Endothelial cell of umbilical vein (primary cell): ENCODE data around the gene PLEKHA7. TPM values are rescaled to one million over a fixed set of nuclear protein-coding genes. Genes with fewer than 3 reads are reported as not detected.
"Not testable (repeated sequence)": the region's sequence is repeated elsewhere in the genome, so short reads cannot be mapped to it uniquely, and the experiment has no call there.

Source experiments
- BruUV-seq: library from RNA; stranded (reverse); fragments of 400-500 nt; replicated peaks from 2 replicates; lab custom pipeline; 2021; lab: Mats Ljungman, UMichigan
- CTCF ChIA-PET: fragments of 300-600, 350-600 bp; sonication (Branson Sonifier 250); formaldehyde crosslinking; loops from one replicate; lab custom pipeline; 2021; ENCODE audit warnings: antibody characterized with exemption, inconsistent platforms; lab: Charles Lee
- POLR2A ChIA-PET: fragments of 300-600, 350-600 bp; sonication (Branson Sonifier 250); formaldehyde crosslinking; loops from one replicate; lab custom pipeline; 2021; ENCODE audit warnings: antibody characterized with exemption, inconsistent platforms; lab: Charles Lee
- DNase-seq: peaks from one replicate; pipeline ENCODE4 v3.0.0-alpha.2; 2011; ENCODE audit warnings: low read depth, low spot score
- FAIRE-seq: peaks from 2 replicates; lab custom pipeline; 2011; peaks lifted over from hg19 to GRCh38; lab: Jason Lieb, UNC
- H2AFZ ChIP-seq: 2 replicates; pipeline ENCODE4 v1.6.0; 2012; ENCODE audit warnings: low read depth, low read length, control low read depth, inconsistent platforms
- H3K27ac ChIP-seq: 2 replicates; pipeline ENCODE4 v1.5.1; 2011; ENCODE audit warnings: low read depth, mild to moderate bottlenecking, control low read depth, low read length, moderate library complexity; ENCODE audit not compliant: insufficient read depth
- H3K27me3 ChIP-seq, 2 experiments: 2 replicates each; pipeline versions ENCODE4 v1.6.0 to v1.6.1; 2011; ENCODE audit warnings: low read length in 2 of 2, mixed read lengths in 1 of 2; ENCODE audit not compliant: control insufficient read depth in 2 of 2, insufficient read depth in 2 of 2
- H3K36me3 ChIP-seq, 2 experiments: 2 replicates in 1 of 2; 3 replicates in 1 of 2; pipeline ENCODE4 v1.5.1; 2011; ENCODE audit warnings: low read length in 2 of 2, mild to moderate bottlenecking in 1 of 2, moderate library complexity in 1 of 2; ENCODE audit not compliant: control insufficient read depth in 2 of 2, insufficient read depth in 2 of 2; ENCODE audit errors: extremely low read depth in 1 of 2
- H3K4me1 ChIP-seq: 3 replicates; pipeline ENCODE4 v1.5.1; 2011; ENCODE audit warnings: mild to moderate bottlenecking, low read length; ENCODE audit not compliant: control insufficient read depth, insufficient read depth; ENCODE audit errors: extremely low read depth
- H3K4me2 ChIP-seq: 2 replicates; pipeline ENCODE4 v1.6.1; 2011; ENCODE audit warnings: low read length, control low read depth, mixed read lengths; ENCODE audit not compliant: insufficient read depth
- H3K4me3 ChIP-seq, 3 experiments: fragments of 200-600 bp in 1 of 3; sonication (generic), shearing (Covaris generic) in 1 of 3; replicated peaks in 1 of 3; 2 replicates each; pipeline ENCODE4 v1.5.1; 2011 to 2016; ENCODE audit warnings: control low read depth in 3 of 3, low read length in 3 of 3, mild to moderate bottlenecking in 2 of 3, inconsistent platforms in 1 of 3, low read depth in 1 of 3, moderate library complexity in 1 of 3; ENCODE audit not compliant: insufficient read depth in 1 of 3
- H3K79me2 ChIP-seq: 2 replicates; pipeline ENCODE4 v1.6.0; 2012; ENCODE audit warnings: low read length, inconsistent platforms; ENCODE audit not compliant: control insufficient read depth, insufficient read depth
- H3K9ac ChIP-seq: replicated peaks from 2 replicates; pipeline ENCODE3; 2011; ENCODE audit warnings: low read length, control low read depth; ENCODE audit not compliant: insufficient read depth; ENCODE audit errors: extremely low read depth
- H3K9me1 ChIP-seq: replicated peaks from 3 replicates; pipeline ENCODE4 v1.6.0; 2011; ENCODE audit warnings: mild to moderate bottlenecking, low read length; ENCODE audit not compliant: control insufficient read depth, insufficient read depth; ENCODE audit errors: extremely low read depth
- H3K9me3 ChIP-seq: replicated peaks from 2 replicates; pipeline ENCODE4 v1.5.1; 2012; ENCODE audit warnings: low read length, inconsistent platforms; ENCODE audit not compliant: control insufficient read depth, insufficient read depth
- H4K20me1 ChIP-seq: replicated peaks from 2 replicates; pipeline ENCODE3; 2011; ENCODE audit warnings: mild to moderate bottlenecking, low read length; ENCODE audit not compliant: control insufficient read depth, insufficient read depth; ENCODE audit errors: extremely low read depth
- EZH2 ChIP-seq: IDR thresholded peaks from 2 replicates; pipeline ENCODE4 v1.6.1; 2012; ENCODE audit warnings: borderline replicate concordance, low read depth, mild to moderate bottlenecking, moderate library complexity, low read length, inconsistent platforms; ENCODE audit not compliant: severe bottlenecking
- JUN ChIP-seq: IDR thresholded peaks from 2 replicates; pipeline ENCODE4 v1.6.1; 2011; ENCODE audit warnings: borderline replicate concordance, low read depth; ENCODE audit not compliant: insufficient read length, insufficient read depth
- MAX ChIP-seq: IDR thresholded peaks from 2 replicates; pipeline ENCODE4 v1.6.1; 2011; ENCODE audit not compliant: insufficient read depth, insufficient read length
- MYC ChIP-seq: IDR thresholded peaks from one replicate; pipeline ENCODE4 v1.6.1; 2011; ENCODE audit warnings: mild to moderate bottlenecking, low read depth, low read length
- POLR2A ChIP-seq: IDR thresholded peaks from 2 replicates; pipeline ENCODE4 v1.6.1; 2012; ENCODE audit warnings: low read depth, mild to moderate bottlenecking, control low read depth, low read length
- POLR2AphosphoS5 ChIP-seq: IDR thresholded peaks from 2 replicates; pipeline ENCODE4 v1.6.1; 2012; ENCODE audit warnings: low read depth, mild to moderate bottlenecking, control low read depth, low read length, moderate library complexity; ENCODE audit not compliant: insufficient read depth
- dilution Hi-C: fragments of 300-500 bp; cut with MboI; formaldehyde crosslinking; loops from one replicate; pipeline ENCODE4 v1.15.0; 2019; ENCODE audit warnings: low sequenced_read_pairs; ENCODE audit not compliant: extremely low pct_ligation_motif_present
- intact Hi-C: fragments of 100-400 bp; cut with micrococcal nuclease; formaldehyde crosslinking; loops from one replicate; pipeline ENCODE4 v1.10.0; 2022
- polyA plus RNA-seq, 4 experiments: library from polyadenylated mRNA; depleted of rRNA in 3 of 4; stranded (reverse) in 3 of 4; unstranded in 1 of 4; fragments of >200 nt; gene quantifications; 2 replicates each; pipeline versions ENCODE4 v1.2.1 to v1.2.3, GENCODE V29; 2011 to 2012; ENCODE audit warnings: missing spikeins in 1 of 4
- total RNA-seq: library from RNA; stranded (reverse); gene quantifications from 2 replicates; pipeline ENCODE4 v1.2.3, GENCODE V29; 2021
- TF ChIP-seq, protein P1 (sequence below), 2 donors: IDR thresholded peaks; 1 replicate in 1 of 2; 2 replicates in 1 of 2; pipeline ENCODE4 v1.5.1; 2011; ENCODE audit warnings: low read length in 2 of 2, mild to moderate bottlenecking in 2 of 2, moderate library complexity in 2 of 2, control low read depth in 1 of 2, inconsistent platforms in 1 of 2, low read depth in 1 of 2; ENCODE audit not compliant: insufficient read depth in 1 of 2; ENCODE audit errors: extremely low read depth in 1 of 2

Gene PLEKHA7
- total and polyA plus RNA-seq, 2 donors (not counting 3 experiments of a cell fraction or from before 2014, with no cell fraction given) = 1.7 to 3.8 TPM

GRCh38 chr11:16871368-16871767 lies 142.8 kb downstream of the PLEKHA7 start:
- Histone ChIP-seq H3K27ac (no peak overlapping the region), H3K4me3 (no peak overlapping the region), H3K79me2 (no peaks in the 10 kb centered on the region), H3K36me3 (no peaks in the 10 kb centered on the region), H2AFZ (no peak overlapping the region), H3K4me2 (no peak overlapping the region), H4K20me1 (no peaks in the 10 kb centered on the region), H3K9ac (no peak overlapping the region), H3K9me3 (no peaks in the 10 kb centered on the region), H3K27me3 (peaks cover 0 to 2% of the 10 kb centered on the region in 2 experiments), H3K9me1 (no peaks in the 10 kb centered on the region), H3K4me1 (no peaks in the 10 kb centered on the region)
- no peak for DNase-seq
- intact Hi-C loops (no loop called here), dilution Hi-C loops (no loop called here)
- no TSS peak for BruUV-seq
- FAIRE-seq = no peak
- CTCF ChIA-PET = interaction anchor here (1.4 kb wide), 1 partner anchor 51 kb away, joined by 3 read pairs; no protein-coding TSS in a partner anchor
- POLR2A ChIA-PET = no interaction called here
- TF ChIP-seq MAX (no peak), JUN (no peak), POLR2AphosphoS5 (no peak), EZH2 (no peak)

DNA sequence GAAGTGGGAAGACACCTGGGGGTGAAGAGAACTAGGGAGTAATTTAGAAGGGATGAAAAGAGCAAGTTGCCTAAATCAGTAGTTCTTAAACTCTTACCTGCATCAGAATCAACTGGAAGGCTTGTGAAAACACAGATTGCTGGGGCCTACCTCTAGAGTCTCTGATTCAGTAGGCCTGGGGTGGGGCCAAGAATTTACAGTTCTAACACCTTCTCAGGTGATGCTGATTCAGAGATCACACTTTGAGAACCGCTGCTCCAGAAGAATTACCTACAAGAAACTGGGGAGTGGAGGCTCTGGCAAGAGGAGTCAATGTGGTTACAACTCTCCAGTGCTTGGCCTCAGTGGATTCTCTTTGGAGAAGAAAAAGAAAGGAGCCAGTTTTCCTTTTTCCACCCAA lies 147.1 kb downstream of the PLEKHA7 start:
- Histone ChIP-seq H3K4me1 (no peaks in the 10 kb centered on the region), H3K79me2 (no peaks in the 10 kb centered on the region), H3K27me3 (no peaks in the 10 kb centered on the region), H3K9me3 (no peaks in the 10 kb centered on the region), H3K27ac (no peak overlapping the region), H4K20me1 (no peaks in the 10 kb centered on the region), H3K9ac (no peak overlapping the region), H3K9me1 (no peaks in the 10 kb centered on the region), H3K36me3 (no peaks in the 10 kb centered on the region), H3K4me2 (no peak overlapping the region), H2AFZ (no peak overlapping the region), H3K4me3 (no peak overlapping the region)
- TF ChIP-seq POLR2AphosphoS5 (no peak), POLR2A (no peak), EZH2 (no peak), MYC (no peak), MAX (no peak)
- TF ChIP-seq, protein P1, sequence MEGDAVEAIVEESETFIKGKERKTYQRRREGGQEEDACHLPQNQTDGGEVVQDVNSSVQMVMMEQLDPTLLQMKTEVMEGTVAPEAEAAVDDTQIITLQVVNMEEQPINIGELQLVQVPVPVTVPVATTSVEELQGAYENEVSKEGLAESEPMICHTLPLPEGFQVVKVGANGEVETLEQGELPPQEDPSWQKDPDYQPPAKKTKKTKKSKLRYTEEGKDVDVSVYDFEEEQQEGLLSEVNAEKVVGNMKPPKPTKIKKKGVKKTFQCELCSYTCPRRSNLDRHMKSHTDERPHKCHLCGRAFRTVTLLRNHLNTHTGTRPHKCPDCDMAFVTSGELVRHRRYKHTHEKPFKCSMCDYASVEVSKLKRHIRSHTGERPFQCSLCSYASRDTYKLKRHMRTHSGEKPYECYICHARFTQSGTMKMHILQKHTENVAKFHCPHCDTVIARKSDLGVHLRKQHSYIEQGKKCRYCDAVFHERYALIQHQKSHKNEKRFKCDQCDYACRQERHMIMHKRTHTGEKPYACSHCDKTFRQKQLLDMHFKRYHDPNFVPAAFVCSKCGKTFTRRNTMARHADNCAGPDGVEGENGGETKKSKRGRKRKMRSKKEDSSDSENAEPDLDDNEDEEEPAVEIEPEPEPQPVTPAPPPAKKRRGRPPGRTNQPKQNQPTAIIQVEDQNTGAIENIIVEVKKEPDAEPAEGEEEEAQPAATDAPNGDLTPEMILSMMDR (IDR thresholded peaks at IDR 0.05; ENCODE audit: extremely low read depth in 1 of 2, insufficient read depth in 1 of 2, low read depth in 1 of 2, low read length in 2 of 2) = no peak
- CTCF ChIA-PET = no interaction called here
- intact Hi-C loops (no loop called here), dilution Hi-C loops (no loop called here)
- no TSS peak for BruUV-seq
- FAIRE-seq = no peak
- POLR2A ChIA-PET = no interaction called here
- DNase-seq = no peak

DNA sequence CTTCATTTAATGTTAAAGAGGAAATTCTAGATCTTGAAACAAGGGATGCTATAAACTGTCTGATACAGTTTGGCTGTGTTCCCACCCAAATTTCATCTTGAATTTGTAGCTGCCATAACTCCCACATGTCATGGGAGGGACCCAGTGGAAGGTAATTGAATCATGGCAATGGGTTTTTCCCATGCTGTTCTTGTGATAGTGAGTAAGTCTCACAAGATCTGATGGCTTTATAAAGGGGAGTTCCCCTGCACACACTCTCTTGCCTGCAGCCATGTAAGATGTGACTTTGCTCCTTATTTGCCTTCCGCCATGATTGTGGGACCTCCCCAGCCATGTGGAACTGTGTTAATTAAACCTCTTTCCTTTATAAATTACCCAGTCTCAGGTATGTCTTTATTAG lies 149.8 kb downstream of the PLEKHA7 start:
- H3K27ac ChIP-seq, H3K79me2 ChIP-seq, DNase-seq, BruUV-seq, FAIRE-seq, H3K9me1 ChIP-seq, H3K4me1 ChIP-seq, H3K9me3 ChIP-seq, H3K9ac ChIP-seq, H3K36me3 ChIP-seq, intact Hi-C loops, POLR2A ChIA-PET, H3K4me3 ChIP-seq, H4K20me1 ChIP-seq, H3K4me2 ChIP-seq, H3K27me3 ChIP-seq, H2AFZ ChIP-seq, dilution Hi-C loops: not testable (repeated sequence)
- CTCF ChIA-PET = interaction anchor here (2.2 kb wide), 1 partner anchor 44 kb away, joined by 6 read pairs; no protein-coding TSS in a partner anchor
